Measurements from ENCODE around the gene USHBP1.

GRCh38 chr19:17236811-17237543, 27.6 kb downstream of the USHBP1 start:
- TF ChIP-seq CTCF (IDR thresholded peaks at IDR 0.05): no peak
- TF ChIP-seq POLR2A (IDR thresholded peaks at IDR 0.05): no peak
